ENCODE data around the gene NOTCH2.
"Not testable (repeated sequence)": the region's sequence is repeated elsewhere in the genome, so short reads cannot be mapped to it uniquely, and the experiment has no call there.

Gene NOTCH2

DNA sequence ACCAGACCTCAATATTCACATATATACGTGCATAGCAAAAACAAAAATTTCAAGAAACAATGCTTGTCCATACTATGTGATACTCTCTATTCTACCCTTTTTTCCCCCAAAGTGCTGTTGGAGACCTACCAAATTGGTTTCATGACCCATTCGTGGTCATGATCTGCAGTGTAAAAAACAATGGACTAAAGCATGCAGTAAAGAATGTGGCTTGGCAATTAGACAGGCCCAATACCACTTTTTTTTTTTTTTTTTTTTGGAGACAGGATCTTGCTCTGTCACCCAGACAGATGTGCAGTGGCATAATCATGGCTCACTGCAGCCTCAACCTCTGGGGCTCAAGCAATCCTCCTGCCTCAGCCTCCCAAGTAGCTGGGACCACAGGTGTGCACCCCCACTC, 21.3 kb downstream of the NOTCH2 start:
- not testable (repeated sequence) for DNase-seq

DNA sequence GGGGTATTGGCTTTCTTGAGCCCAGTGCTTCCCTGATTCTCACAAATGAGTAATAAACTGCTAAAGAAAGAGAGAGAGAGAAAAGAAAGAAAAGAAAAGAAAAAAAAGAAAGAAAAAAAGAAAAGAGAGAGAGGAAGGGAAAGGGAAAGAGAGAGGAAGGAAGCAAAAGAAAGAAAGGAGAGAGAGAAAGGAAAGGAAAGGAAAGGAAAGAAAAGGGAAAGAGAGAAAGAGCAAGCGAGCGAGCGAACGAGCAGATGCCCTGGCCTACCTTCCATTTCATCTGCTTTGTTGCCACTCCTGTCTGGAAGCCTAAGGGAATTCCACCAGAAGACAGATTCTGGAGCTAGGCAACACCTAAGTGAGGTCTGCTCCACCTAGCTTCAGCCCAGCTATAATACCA, 27.7 kb downstream of the NOTCH2 start:
- DNase-seq: not testable (repeated sequence)

DNA sequence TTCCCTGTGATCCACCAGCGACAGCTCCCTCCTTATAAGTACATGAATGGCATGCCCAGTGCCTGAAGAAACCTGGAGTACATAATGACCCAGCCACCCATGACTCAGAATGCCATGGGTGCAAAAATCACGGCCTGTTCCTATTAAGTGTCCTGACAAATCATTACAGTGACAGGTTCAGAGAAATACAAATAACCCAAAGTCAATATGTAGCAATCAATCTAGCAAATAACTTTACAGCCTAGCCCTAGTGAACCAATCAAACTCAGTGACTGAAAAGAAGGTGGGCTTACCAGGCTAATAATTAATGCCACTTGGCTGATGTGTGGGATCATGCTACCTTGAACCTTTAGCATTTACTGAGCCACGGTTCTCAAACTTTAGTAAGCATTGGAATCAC, 37.2 kb downstream of the NOTCH2 start:
- not testable (repeated sequence) for DNase-seq

DNA sequence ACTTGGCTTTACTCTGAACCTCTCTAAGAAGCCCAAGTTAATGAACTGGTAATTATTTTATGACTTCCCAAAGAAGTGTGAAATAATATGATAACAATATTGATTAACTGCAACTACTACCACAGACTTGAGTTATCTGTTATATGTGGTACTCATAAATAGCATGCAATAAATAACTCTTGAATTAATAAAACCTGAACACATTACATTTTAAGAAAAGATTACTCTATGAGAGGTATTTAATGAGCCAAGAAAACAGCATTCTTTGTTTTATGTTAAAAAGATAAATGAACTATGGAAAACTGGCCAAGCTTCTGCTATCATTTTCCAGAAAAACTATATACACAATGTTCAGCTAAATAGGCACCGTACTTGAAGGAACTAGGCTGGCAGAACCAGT, 45.7 kb downstream of the NOTCH2 start:
- DNase-seq: not testable (repeated sequence)

DNA sequence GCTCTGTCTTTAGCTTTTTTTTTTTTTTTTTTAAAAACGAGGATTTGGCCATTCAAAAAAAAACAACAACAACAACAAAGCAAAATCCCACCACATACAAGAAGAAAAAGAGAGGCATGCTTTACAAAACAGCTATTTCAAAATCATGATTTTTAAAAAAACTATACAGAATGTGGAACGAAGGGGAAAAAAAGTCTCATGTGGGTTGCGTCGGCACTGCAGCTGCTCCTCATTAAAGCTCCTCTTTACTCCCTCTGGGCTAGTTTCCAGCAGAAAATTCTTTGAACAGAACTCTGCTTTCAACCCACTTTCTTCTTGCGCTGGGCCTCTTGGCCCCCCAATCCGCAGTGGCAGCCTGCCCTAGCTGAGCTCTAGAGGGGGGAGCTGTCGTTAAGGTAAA, 54.5 kb downstream of the NOTCH2 start:
- DNase-seq: not testable (repeated sequence)

DNA sequence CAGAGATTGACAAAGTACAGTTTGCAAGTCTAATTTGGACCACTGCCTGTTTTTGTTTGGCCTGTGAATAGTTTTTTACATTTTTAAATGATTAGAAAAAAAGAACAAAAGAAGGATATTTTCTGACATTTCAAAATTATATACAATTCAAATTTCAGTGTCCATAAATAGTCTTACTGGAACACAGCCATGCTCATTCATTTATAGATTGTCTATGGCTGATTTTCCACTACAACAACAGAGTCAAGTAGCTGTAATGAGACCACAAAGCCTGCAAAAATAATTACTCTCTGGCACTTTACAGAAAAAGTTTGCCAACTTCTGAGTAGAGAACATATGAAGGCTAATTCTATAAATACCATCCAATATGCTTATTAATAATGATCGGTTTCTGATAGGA, 61.1 kb downstream of the NOTCH2 start:
- not testable (repeated sequence) for DNase-seq

DNA sequence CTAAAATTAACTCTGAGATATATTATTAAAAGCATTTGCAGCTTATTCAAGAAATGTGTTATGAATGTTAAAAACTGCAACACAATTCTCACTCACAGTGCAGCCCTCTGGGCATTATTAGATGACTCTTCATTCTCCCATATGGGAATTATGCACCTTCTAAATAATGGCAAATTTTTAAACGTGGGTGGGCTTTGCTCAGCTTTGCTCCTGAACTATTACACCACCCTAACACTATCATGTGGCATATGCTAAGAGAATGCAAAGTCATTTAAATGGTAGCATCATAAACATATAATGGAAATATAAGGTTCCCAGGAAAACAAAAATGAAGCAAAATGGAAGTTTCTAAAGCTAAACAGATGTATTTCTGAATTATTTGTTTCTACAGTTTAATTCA, 61.6 kb downstream of the NOTCH2 start:
- DNase-seq: not testable (repeated sequence)

DNA sequence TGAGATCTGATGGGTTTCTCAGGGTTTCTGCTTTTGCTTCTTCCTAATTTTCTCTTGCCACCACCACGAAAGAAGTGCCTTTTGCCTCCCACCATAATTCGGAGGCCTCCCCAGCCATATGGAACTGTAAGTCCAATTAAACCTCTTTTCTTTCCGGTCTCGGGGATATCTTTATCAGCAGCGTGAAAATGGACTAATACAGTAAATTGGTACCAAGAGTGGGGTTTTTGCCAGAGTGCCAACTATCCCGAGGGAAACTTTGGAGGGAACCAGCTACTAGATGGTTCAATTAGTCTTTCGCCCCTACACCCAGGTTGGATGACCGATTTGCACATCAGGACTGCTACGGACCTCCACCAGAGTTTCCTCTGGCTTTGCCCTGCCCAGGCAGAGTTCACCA, 68.4 kb downstream of the NOTCH2 start:
- DNase-seq: not testable (repeated sequence)

DNA sequence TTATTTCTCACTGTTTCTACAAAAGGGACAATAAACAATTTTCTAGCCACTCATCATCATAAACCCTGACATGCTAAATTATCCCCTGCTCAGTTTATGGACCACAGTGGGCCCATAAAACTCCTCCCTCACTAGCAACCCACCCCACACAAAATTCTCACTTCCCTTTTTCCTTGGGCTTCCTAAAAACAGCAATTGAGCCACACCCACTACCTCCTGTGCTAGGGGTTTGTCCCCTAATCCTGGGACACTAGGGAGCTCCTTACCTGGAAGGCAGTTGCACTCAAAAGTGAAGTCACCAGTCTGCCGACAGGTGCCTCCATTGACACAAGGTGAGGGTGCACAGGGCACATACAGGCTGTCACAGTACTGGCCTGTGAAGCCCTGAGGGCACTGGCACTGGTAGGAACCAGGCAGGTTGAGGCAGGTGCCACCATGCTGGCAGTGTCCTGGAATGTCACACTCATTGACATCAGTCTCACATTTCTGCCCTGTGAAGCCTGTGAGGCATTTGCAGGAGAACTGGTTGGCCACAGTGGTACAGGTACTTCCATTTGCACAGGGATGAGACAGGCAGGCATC, 72.6 kb downstream of the NOTCH2 start:
- DNase-seq: not testable (repeated sequence)

DNA sequence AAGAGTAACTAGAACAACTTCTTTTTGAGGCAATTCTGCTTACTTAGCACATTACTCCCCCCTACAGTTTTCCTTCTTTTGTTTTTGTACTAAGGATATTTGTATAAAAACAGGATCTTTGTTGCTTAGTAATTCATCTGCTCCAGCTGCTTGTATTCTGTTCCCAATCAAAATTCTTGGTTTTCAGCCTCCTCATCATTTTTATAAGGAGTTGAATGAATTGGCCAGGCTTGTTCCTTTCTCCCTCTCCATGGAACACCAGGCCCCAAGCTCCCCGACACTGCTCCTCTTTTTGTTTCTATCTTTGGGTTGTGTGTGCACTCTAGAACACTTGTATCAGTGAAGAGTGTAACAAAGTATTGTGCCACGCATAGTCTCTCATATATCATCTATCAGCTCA, 73.5 kb downstream of the NOTCH2 start:
- DNase-seq: not testable (repeated sequence)

DNA sequence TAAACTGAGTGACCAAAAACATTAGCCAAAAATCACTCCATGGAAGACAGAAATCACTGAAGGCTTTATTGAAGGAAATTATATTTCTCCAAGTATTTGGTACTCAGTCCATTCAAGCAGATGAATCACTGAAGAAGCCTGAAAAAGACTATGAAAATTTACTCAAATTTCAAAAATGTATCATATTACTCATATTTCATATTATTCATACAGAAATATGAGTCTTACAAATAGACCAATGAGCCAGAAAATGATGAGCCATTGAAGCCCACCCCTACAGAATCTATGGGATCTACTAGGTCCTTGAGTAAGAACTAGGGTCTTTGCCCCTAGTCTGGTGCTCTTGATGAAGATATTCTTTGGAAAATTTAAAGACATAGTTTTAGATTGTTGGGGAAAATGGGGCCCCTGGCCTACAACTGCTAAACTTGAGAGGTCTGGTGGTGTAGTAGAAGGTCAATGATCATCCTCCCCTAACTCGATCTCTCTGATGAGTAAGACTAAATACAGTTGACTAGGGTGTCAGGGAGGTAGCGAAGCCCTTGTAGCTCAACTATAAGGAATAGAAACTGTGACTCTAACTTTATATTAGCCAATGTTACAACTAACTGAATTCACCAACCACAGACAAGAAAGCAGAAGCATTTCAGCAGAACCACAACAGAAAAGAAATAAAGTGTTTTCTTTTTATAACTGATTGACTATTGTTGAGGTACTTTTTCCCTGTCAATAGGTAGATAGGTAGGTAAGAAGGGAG, 81.0 kb downstream of the NOTCH2 start:
- DNase-seq: no peak

DNA sequence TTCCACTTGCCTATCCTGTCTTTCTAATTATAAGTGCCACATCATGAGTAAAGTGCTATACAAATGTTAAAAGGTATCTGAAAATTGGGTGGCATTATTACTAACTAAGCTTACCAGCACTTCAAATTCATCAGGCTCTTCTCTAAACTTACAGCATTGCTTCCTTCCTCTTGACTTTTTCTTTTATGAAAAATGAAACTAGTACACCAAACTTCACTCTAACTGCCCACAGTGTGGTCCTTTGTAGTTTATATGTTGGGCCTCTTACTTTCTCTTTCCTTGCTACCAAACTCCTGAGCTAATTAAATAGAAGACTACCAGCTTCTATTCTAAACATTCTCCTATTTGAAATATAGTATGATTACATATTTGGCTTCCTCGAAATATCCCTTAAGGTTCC, 81.8 kb downstream of the NOTCH2 start:
- DNase-seq: no peak

DNA sequence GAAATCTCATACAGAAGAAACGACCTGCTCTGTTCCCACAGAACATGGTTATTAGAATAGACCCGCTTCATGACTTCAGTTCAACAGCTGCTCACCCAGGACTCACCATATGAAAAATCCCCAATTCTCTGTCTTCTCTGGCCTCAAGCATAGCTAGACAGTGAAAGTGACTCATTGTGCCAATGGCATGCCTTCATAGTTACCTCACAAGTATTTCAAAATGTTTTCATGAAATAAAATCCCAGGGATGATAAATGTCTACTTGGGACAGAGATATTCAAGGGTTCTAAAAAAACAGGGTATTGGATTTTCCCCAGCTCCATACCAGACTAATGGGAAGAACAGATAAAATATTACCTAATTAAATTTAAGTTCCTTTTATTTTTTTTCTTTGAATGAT, 82.3 kb downstream of the NOTCH2 start:
- no peak for DNase-seq

DNA sequence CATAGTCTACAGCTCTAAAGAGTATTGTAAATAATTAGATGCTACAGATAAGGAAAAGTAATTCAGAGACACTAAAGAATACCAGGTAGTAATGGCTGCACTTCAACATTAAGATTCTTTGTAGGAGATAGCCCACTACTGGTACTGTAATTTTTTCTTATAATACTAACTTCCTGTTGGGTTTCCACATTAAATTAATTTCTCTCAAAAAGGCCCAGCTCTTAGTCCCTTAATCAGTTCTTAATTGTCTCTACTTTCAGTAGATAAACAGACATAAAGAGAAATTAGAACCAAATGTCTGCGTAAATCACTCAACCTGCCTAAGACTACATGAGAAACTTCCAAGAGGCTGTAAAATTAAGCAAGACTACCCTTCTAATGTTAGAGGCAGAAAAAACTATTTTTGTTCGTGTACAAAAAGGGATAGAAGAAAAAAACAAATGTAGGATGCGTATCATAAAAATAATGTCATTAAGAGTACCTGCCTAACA, 83.4 kb downstream of the NOTCH2 start:
- DNase-seq: no peak

DNA sequence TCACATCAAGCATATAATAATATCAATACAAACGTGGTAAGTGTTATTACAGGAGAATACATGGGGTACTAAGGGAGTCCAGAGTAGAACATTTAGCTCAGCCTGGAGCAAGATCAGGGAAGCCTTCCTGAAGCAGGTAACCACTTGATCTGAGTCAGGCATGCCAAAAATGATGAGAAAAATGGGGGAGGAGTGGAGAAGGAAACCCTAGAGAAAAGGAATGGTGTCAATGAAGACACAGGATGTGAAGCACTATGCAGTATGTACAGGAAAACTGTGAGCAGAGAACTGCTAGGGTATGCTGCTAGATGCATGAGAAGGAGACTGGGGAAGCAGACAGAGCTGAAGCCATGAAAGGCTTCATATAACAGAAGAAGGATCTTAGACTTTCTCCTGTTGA, 84.7 kb downstream of the NOTCH2 start:
- no peak for DNase-seq

DNA sequence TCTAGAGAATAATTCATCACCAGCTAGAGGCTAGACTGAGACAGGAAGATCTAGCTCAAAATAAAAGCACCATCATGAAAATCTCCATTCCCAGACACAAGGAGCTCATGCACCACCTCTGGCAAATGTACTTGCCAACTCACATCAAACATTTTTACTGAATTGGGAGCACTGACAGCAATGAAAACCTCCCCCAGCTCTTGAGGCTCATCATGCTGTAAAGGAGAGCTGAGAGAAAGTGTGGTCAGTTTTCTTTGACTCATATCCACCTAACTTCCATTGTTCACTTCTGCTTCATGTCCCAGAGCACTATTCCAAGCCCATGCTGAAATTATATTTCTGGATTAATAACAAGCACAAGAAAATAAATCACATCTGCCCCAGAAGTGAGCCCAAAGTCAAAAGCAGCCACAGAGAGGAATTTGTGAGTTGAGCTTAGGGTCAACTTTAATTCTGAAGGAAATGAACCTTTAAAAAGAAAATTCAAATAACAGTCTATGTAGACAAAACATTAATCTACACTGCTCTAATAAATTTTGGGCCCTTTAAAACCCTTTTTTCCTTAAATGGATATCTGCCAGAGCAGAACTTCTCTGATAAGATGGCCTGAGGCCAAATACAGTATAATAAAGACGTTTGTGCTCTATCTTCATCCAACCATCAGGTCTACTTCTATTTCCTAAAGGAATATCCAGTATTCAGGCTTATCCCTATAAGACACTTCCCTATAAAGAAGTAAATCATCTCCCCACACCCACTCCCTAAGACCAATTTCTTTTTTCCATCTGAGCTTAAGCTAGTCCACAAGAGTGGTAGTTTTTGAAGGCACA, 87.3 kb downstream of the NOTCH2 start:
- no peak for DNase-seq

DNA sequence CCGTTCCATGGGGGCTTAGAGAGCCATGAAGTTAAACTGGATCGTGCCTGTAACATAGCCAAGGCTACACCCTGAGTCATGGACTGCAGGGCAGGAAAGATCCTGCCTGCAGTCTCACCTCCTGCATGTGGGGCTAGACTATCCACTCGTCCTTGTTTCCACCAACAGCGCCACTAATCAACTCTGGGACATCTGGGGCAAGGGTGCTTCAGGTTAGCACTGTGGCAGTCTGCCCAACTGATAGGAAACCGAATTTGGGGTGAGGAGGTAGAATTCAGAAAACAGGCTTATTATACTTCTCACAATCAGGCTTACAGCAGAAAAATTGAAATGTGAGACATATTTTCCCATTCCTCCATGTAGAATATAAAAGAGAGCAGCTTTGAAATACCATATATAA, 88.0 kb downstream of the NOTCH2 start:
- DNase-seq: no peak

DNA sequence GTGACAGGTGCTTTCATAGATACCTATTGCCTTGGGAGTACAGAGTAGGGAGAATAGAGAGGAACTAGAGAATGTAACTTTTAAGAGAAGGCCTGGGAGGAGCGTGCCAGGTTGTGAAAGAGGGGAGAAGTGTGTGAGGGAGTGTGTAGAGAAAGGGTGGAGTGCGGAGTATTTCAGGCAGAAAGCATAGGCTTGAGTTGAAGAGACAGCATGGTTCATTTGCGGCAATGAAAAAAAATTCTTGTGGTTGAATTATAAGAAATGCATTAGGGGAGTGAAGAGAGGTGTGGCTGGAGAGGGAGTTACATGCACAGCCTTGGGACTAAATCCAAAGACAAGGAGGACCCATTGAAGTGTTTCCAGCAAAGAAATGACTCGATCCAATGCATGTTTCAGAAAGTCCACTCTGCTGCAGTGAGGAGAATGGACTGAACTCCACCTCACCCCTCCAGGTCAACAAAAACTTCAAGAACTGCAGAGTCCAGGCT, 91.4 kb downstream of the NOTCH2 start:
- no peak for DNase-seq

DNA sequence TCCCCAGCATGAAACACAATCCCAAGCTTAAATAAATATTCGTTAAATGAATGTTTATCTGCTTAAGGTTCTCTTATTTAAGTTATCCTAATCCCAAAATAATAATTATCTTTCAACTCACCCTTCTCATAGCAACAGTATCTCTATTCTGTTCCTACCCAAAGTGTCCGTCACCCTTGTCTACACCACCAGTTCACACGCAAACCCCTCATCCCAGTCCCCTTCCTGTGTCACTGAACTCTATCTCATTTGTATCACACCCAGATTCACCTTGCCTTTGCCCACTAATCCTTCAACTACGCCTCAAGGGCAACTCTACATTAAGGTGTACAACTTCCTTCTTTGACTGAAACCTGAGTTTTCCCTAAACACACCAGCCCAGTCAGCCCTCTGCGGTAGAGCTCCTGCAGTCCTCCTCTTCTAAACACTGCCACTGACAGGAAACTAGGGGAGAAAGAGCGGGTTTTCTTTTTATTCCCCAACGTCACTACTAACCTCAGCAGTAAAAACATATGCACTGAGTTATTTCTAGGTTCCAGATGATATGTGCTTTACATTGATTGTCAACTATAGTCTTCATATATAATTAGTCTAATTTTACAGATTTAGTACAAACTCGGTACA, 92.2 kb downstream of the NOTCH2 start:
- DNase-seq: not testable (repeated sequence)

DNA sequence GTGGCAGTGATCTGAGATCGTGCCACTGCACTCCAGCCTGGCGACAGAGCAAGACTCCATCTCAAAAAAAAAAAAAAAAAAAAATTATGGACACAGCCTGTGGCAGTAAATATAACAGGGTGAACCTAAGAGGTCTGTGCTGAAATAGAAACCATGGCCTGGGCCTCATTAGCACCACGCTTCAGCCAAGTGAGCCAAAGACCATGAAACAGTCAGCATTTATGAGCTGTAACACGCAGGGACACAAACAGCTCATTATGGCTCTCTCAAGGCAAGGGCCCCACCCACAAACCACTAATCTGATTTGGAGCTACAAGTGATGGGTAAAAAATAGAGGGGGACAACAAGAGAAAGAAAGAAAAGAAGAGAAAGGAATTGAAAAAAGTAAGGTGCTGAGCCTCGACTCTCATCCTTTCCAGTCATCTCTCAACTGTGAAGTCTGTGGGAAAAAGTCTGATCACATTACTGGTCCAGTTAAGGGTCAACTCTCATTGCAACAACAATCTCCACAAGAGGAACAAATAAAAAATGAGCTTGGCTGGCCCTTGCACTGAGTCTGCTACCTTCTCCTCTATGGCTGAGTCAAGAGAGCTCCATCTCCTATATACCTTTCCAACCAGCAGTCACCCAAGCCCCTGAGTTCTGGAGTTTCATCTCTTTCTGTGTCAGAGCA, 93.7 kb downstream of the NOTCH2 start:
- not testable (repeated sequence) for DNase-seq

DNA sequence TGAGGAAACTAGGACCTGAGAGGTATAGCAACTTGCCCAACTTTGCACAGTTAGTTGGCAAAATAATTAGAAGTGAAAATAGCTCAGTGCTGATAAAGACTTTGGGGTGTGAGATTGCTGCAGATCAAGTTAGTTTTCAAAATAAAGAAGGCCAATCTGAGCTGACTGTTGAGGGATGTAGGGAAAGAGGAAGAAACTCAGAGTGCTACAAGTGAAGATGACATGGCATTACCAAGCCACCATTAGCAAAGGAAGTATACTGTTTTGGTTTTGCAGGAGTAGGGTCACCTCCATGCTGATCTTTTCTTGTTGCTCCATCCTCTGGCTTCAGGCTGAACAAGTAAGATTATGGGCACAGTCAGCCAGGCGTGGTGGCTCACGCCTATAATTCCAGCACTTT, 94.5 kb downstream of the NOTCH2 start:
- DNase-seq: no peak

DNA sequence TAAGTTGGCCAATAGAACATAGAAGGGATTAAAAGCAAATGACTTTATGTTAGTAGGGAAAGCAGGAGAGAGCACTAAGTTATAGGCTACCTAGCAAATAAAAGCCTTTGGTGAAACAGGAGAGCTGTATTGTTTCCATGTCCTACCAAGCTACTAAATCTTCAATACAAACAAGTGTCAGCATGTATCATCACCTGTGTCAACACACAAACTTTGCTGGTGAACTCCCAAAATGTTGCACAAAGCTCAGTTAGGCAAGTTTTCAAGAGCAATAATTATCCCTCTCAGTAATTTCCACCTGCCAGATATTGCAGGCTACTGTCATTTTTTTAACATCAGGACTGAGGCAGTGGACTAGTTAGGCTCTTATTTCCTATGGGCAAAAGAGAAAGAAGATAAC, 95.4 kb downstream of the NOTCH2 start:
- no peak for DNase-seq
